HG03280 (cell line): ENCODE results near the gene RRM2.

ENCODE experiments used
- ATAC-seq: cut with Tn5 transposase; IDR thresholded peaks from one replicate; pipeline ENCODE4 v1.9.1; 2021; ENCODE audit warnings: mild to moderate bottlenecking, moderate library complexity; ENCODE audit not compliant: unreplicated experiment

The RRM2 gene

DNA sequence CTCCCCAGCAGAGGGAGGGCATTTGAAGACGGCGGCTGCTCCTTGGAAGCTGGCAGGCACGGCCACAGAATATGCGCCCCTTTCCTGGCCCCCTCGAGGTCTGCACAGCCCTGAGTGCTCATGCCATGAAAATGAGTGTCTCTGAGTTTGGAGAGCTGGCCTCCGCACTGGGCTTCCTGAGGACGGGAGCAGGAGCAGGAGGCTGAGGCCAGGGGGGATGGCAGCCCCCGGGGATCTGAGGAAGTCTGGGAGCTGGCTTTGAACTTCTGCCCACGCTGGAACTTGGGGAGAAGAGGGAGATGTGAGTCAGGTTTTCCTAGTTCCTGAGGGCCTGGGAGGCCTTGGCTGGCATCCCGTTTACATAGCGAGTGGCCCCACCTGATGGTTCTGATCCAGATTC is 47.0 kb downstream of the RRM2 start:
- no peak for ATAC-seq

DNA sequence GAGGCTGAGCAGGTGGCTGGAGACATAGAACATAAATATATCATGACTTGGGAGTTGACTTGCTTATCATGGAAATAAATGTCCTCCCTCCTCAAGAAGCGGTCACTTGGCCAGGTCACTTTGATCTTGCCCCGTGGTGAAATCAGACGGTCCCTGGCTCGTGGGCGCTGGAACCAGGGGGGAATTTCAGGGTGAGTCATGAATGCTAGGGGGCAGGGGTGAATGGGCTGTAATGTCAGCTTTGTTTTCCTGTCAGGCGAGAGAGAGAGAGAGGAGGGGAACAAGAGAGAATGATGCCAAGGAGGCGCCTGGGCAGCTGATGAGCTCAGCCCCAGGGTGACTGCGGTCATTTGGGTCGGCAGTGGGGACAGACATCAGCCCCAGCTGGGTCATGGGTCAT is 47.7 kb downstream of the RRM2 start:
- ATAC-seq = no peak

DNA sequence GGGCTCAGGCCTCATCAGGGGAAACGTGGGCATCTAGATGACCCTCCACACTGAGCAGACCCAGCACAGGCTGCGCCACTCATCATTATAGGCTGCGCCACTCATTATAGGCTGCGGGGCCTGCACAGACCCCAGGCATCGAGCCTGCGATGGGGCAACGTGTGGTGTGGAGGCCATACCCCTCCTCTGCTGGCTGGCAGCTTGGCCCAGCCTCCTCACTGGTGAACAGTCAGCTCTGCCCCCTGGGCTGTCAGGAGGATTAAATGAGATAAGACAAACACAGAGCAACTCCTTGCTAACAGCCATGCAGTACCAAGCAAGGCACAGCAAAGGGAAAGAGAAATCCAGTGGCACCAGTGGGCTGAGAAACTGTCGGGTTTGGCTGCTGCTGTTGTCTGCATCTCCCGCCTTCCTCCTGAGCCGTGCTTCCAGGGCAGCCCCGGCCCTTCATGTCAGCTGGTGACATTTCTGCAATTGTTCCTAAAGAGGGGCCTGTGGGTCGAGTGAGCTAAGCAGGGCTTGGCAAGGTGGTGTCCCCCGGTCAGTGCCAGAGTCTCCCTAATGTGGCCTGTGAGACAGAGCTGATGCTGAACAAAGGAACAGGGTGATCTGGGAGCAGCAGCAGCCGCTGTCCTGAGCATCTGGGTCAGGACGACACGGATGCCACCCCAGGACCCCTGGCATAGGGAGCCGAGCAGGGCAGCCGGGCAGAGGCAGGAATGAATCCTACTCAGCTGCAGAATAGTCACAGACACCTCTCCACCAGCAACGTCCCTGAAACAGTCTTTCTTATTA is 48.7 kb downstream of the RRM2 start:
- ATAC-seq = no peak

DNA sequence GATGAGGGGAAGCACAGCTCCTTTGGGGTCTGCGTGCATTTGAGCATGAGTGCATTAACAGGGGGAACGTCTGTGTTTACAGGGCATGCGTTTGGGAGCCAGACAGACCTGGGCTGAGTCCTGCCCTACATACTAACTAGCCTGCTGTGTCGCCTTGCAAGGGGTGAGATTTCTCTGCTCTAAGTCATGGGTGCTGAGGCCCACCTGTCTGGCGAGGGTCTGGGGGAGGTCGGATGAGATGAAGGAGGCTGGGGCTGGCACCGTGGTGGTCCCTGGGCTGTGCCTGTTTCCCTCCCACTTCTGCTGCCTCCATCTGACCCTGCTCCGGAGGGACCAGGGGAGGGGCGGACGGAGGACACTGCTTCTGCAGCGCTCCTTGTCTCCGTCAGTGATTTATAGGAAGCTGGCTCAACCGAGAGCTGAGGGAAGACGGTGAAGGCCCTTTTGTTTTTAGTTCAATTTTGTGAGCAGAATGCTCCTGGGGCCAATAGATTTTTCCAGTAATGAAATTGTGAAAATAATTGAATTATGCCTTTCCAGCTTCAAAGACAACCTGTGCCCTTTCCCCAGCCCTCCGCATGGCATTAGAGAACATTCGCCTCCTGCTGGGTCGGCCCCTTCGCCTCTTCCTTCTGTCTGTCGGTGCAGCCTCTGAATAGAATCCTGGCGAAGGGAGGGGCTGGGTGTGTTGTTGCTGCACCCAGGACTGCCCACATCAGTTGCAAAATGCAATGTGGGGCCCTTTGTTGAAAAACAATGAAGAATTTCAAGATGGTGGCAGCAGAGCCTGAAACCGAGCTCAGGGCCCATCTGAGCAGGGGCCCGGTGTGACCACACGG is 49.7 kb downstream of the RRM2 start:
- ATAC-seq = no peak

DNA sequence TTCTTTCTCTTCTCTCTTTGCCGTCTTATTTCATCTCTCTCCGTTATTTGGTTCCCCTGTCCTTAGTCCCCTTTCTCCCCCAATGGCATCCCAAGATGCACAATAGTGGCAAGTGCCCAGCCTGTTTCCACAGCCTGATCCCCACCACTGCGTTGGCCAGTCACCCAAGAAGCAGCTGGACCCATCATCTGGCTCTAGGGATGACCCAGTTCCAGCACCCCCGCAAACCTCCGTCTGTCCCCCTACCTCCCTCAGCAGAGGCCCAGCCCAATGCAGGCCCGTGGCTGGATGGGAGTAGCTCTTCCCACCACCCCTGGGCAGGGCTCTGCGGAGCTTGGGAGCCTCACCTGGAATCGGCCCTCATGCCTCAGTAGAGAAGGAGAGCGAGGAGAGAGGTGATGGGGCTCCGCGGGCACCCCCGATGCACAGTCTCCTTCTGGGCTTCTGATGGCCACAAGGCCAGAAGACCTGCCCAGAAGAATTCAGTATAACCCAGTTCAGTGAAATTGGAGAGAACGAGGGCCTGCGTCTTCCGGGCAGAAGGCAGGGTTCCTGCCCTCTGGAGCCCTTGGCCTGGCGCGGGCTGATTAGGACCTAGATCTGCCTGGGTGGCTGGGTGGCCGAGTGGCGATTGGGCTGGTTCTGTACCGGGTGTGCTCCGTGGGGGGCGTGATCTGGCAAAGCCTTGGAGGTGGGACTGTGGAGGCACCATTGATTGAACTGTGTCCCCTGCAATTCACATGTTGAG is 50.9 kb downstream of the RRM2 start:
- no peak for ATAC-seq

DNA sequence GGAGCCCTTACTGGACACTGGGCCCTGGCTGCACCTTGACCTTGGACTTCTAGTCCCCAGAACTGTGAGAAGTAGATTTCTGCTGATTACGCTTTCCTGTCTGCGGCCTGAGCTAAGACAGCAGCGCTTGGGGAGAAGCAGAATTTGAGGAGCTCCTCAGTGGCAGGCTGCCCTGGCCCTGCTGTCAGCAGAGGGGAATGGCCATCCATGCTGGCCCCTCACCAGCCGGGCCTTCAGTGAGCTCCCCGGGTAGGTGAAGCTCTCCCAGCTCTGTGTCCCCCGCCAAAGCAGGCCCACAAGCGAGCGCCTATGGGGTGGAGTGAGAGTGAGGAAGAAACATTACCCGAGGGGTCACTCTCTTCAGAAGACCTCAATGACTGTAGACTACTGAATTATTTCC is 51.6 kb downstream of the RRM2 start:
- ATAC-seq = no peak

DNA sequence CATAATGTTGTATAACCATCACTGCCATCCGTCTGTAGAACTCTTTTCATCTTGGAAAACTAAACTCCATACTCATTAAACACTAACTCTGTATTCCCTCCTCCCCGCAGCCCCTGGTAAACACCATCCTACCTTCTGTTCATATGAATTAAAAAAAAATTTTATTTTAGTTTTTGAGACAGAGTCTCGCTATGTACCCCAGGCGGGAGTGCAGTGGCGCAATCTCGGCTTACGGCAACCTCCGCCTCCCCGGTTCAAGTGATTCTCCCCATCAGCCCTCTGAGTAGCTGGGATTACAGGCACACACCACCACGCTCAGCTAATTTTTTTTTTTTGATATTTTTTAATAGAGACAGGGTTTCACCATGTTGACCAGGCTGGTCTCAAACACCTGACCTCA is 52.9 kb downstream of the RRM2 start:
- ATAC-seq = no peak

DNA sequence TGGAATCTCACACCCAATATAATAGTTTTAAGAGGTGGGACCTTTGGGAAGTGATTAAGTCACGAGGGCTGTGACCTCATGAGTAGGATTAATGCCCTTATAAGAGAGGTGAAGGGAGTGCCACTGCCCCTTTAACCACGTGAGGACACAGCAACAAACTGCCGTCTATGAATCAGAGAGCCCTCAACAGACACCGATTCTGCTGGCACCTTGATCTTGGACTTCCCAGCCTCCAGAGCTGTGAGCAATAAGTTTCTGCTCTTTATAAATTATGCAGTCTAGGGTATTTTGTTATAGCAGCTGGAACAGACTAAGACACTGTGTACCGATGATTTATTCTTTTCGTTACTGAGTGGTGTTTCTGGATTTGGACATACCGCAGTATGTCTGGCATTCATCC is 56.2 kb downstream of the RRM2 start:
- no peak for ATAC-seq

DNA sequence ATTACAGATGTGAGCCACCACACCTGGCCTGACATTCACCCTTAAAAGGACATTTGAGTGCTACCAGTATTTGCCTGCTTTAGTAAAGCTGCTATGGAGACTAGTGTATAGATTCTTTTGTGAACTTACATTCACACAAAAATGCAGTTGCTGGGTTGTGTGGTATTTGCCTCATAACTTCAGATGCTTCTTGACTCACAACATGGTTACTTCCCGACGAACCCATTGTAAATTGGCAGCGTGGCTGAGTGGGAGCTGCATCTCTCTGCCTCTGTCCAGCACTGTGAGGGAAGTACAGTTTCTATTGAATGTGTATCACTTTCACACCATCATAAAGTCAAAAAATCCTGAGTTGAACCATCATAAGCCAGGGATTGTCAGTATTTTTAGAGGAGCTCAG is 56.9 kb downstream of the RRM2 start:
- no peak for ATAC-seq

DNA sequence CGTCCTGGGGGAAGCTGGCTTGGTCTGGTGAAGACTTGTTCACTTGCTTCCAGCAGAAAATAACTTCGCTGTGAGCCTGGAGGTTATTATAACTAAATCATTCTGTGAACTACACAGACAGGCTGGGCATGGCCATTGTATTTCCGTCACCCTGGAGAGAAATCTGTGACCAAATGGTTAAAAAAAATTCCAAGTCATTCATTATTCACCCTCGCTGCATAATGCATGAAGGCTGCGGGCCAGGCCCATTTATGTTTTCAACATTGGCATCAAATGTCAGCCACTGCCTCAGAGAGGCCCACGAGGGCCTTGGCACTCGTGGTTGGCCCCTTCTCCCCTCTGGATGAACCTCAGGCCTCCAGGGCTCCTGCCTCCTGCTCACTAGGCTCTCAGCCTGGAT is 57.7 kb downstream of the RRM2 start:
- no peak for ATAC-seq
